ENCODE data around the gene FOXA3. TPM values are rescaled to one million over a fixed set of nuclear protein-coding genes. Genes with fewer than 3 reads are reported as not detected.

FOXA3 gene
- total and polyA plus RNA-seq, 2 donors (not counting 3 experiments of a cell fraction or from before 2014, with no cell fraction given), result 0.06 TPM; not detected in 1

- Histone ChIP-seq H4K20me1 (replicated peaks; ENCODE audit: control insufficient read depth, extremely low read depth, insufficient read depth, low read length) (no peaks in the 10 kb centered on the region), H3K27ac (ENCODE audit: insufficient read depth, low read depth, low read length) (no peak overlapping the region), H3K4me2 (ENCODE audit: insufficient read depth, low read length) (peak overlapping the region; percentile 64), H3K9ac (replicated peaks; ENCODE audit: extremely low read depth, insufficient read depth, low read length) (no peak overlapping the region), H3K79me2 (ENCODE audit: control insufficient read depth, insufficient read depth, low read length) (peaks cover 29% of the 10 kb centered on the region), H3K36me3 (ENCODE audit: control insufficient read depth in 2 of 2, extremely low read depth in 1 of 2, insufficient read depth in 2 of 2, low read length in 2 of 2) (peaks cover 2 to 4% of the 10 kb centered on the region in 2 experiments), H3K4me3 (replicated peaks in 1 of 3; ENCODE audit: insufficient read depth in 1 of 3, low read depth in 1 of 3, low read length in 3 of 3) (peak overlapping the region in 2 of 3 experiments; percentile 16 to 31), H3K4me1 (ENCODE audit: control insufficient read depth, extremely low read depth, insufficient read depth, low read length) (peaks cover 4% of the 10 kb centered on the region), H3K9me3 (replicated peaks; ENCODE audit: control insufficient read depth, insufficient read depth, low read length) (no peaks in the 10 kb centered on the region), H3K27me3 (ENCODE audit: control insufficient read depth in 2 of 2, insufficient read depth in 2 of 2, low read length in 2 of 2) (peaks cover 22 to 23% of the 10 kb centered on the region in 2 experiments), H3K9me1 (replicated peaks; ENCODE audit: control insufficient read depth, extremely low read depth, insufficient read depth, low read length) (no peaks in the 10 kb centered on the region), H2AFZ (ENCODE audit: low read depth, low read length) (peak overlapping the region; percentile 62)
- dilution Hi-C loops (cut with MboI; ENCODE audit: extremely low pct_ligation_motif_present, low sequenced_read_pairs) (no loop called here), intact Hi-C loops (cut with micrococcal nuclease) (loop anchor here (1.0 kb wide), 2 partner anchors 20 to 46 kb away; no protein-coding TSS in a partner anchor)
- no TSS peak for BruUV-seq (replicated peaks)
- TF ChIP-seq EZH2 (IDR thresholded peaks at IDR 0.05; ENCODE audit: borderline replicate concordance, low read depth, low read length, severe bottlenecking) (no peak), POLR2AphosphoS5 (IDR thresholded peaks at IDR 0.05; ENCODE audit: insufficient read depth, low read depth, low read length) (no peak), POLR2A (IDR thresholded peaks at IDR 0.05; ENCODE audit: low read depth, low read length) (no peak), JUN (IDR thresholded peaks at IDR 0.05; ENCODE audit: borderline replicate concordance, insufficient read depth, insufficient read length, low read depth) (no peak), CTCF (IDR thresholded peaks at IDR 0.05; ENCODE audit: extremely low read depth in 1 of 2, insufficient read depth in 1 of 2, low read depth in 1 of 2, low read length in 2 of 2) (no peak), GATA2 (IDR thresholded peaks at IDR 0.05; ENCODE audit: insufficient read depth, insufficient read length, low read depth, low read length) (no peak), MYC (IDR thresholded peaks at IDR 0.05; ENCODE audit: low read depth, low read length) (no peak), MAX (IDR thresholded peaks at IDR 0.05; ENCODE audit: insufficient read depth, insufficient read length) (no peak), FOS (IDR thresholded peaks at IDR 0.05; ENCODE audit: borderline replicate concordance, insufficient read depth, low read length) (no peak)
- POLR2A ChIA-PET, result interaction anchor here (0.7 to 0.9 kb wide), 2 partner anchors 93 to 94 kb away, joined by 3 to 7 read pairs; partner anchors contain the start of gene SIX5
- CTCF ChIA-PET, result interaction anchor here (0.8 to 2.6 kb wide), 15 partner anchors 13 to 215 kb away, joined by 3 to 24 read pairs (median 4); partner anchors contain the start of genes IRF2BP1 and SIX5
- FAIRE-seq, result no peak
- DNase-seq (ENCODE audit: low read depth, low spot score), result no peak
These were observed 739 bp upstream of the FOXA3 start for GRCh38 chr19:45863335-45863839.
